Measurements from ENCODE around the gene MIEF1. TPM values are rescaled to one million over a fixed set of nuclear protein-coding genes. Genes with fewer than 3 reads are reported as not detected.

The MIEF1 gene
- total RNA-seq = 30.5 and 32.4 TPM in 2 replicates
- long read RNA-seq, full-length matches to known transcripts = 113 of 140 reads
- long read RNA-seq, partial matches to known transcripts = 6 of 140 reads
- long read RNA-seq, other reads (novel, unspliced or antisense) = 21 of 140 reads

DNA sequence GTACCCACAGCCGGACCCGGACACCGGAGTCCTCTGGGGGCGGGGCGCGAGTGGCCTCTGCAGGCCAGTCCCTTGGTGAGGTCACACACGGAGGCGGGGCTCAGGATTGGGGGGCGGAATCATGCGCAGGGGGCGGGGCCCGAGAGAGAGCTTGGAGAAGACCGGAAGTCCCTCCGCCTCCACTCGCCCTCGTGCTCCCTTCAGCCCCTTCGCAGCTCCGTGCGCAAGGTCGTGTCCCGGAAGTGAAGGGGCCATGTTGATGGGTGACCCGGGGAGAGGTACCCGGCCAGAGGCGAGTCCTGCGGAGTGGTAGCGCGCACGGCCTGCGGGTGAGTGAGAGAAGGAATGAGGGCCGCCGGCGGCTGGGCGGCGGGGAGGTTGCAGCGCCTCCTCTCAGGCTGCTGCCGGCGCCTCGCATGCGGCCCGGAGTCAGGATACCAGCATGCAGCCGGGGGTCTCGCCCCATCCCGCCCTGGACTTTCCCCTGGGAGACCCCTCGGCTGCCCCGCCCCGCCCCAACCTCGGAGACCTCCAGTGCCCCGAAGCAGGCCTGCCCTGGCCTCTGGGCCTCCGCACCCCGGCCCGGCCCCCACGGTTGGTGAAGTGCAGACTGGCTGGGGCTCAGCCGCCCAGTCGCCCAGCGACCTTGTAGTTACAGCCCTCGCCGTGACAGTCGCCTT lies at the start of gene MIEF1:
Gene MIEF1, plus strand, starts transcription at position 182 of the 680 bp plus-strand sequence. CDS start 9,005 bp downstream, outside the sequence.
- H3K9me3 Mint-ChIP-seq (ENCODE audit: low read depth) = no peaks in the 10 kb centered on the region
- H3K36me3 Mint-ChIP-seq (ENCODE audit: insufficient read depth) = peaks cover 11% of the 10 kb centered on the region
- H3K4me3 Mint-ChIP-seq (ENCODE audit: low read depth) = peak within 1 kb of the TSS; percentile 90
- peaks cover 21% of the 10 kb centered on the region for H3K4me1 Mint-ChIP-seq (ENCODE audit: low read depth)
- no peaks in the 10 kb centered on the region for H3K27me3 Mint-ChIP-seq
- DNase-seq (ENCODE audit: low spot score, unreplicated experiment) = peak; percentile 95
- no peak for TF ChIP-seq CTCF (IDR thresholded peaks at IDR 0.05; ENCODE audit: unreplicated experiment)
- peak within 1 kb of the TSS; percentile 94 for H3K27ac Mint-ChIP-seq

- no peak for DNase-seq (ENCODE audit: low spot score, unreplicated experiment)
- Mint-ChIP-seq H3K27ac (no peak overlapping the region), H3K27me3 (peaks cover 11% of the 10 kb centered on the region), H3K9me3 (ENCODE audit: low read depth) (no peaks in the 10 kb centered on the region), H3K4me1 (ENCODE audit: low read depth) (peaks cover 17% of the 10 kb centered on the region), H3K36me3 (ENCODE audit: insufficient read depth) (no peaks in the 10 kb centered on the region), H3K4me3 (ENCODE audit: low read depth) (no peak overlapping the region)
- no peak for TF ChIP-seq CTCF (IDR thresholded peaks at IDR 0.05; ENCODE audit: unreplicated experiment)
Observed at GRCh38 chr22:39452740-39453040, 49.4 kb upstream of the MIEF1 start.

GRCh38 chr22:39453765-39454378 lies 48.2 kb upstream of the MIEF1 start:
- no peaks in the 10 kb centered on the region for H3K9me3 Mint-ChIP-seq (ENCODE audit: low read depth)
- H3K4me1 Mint-ChIP-seq (ENCODE audit: low read depth) = peaks cover 22% of the 10 kb centered on the region
- DNase-seq (ENCODE audit: low spot score, unreplicated experiment) = no peak
- TF ChIP-seq CTCF (IDR thresholded peaks at IDR 0.05; ENCODE audit: unreplicated experiment) = no peak
- H3K4me3 Mint-ChIP-seq (ENCODE audit: low read depth) = no peak overlapping the region
- peaks cover 11% of the 10 kb centered on the region for H3K27me3 Mint-ChIP-seq
- H3K36me3 Mint-ChIP-seq (ENCODE audit: insufficient read depth) = no peaks in the 10 kb centered on the region
- peak overlapping the region; percentile 77 for H3K27ac Mint-ChIP-seq

- TF ChIP-seq CTCF (IDR thresholded peaks at IDR 0.05; ENCODE audit: unreplicated experiment) = no peak
Observed at GRCh38 chr22:39454385-39454871, 47.7 kb upstream of the MIEF1 start.

GRCh38 chr22:39456522-39457197 lies 45.4 kb upstream of the MIEF1 start, which contains the start of gene MGAT3:
MGAT3 (plus strand) TSS chr22:39457012; CDS start chr22:39487348, 30,336 bp downstream.
- Mint-ChIP-seq H3K9me3 (ENCODE audit: low read depth) (no peaks in the 10 kb centered on the region), H3K27ac (peak within 1 kb of the TSS; percentile 37), H3K4me3 (ENCODE audit: low read depth) (peak within 1 kb of the TSS; percentile 79), H3K36me3 (ENCODE audit: insufficient read depth) (no peaks in the 10 kb centered on the region), H3K27me3 (peaks cover 6% of the 10 kb centered on the region), H3K4me1 (ENCODE audit: low read depth) (peaks cover 22% of the 10 kb centered on the region)
- TF ChIP-seq CTCF (IDR thresholded peaks at IDR 0.05; ENCODE audit: unreplicated experiment) = no peak
- DNase-seq (ENCODE audit: low spot score, unreplicated experiment) = no peak

More at GRCh38 chr22:39454385-39454871, 47.7 kb upstream of the MIEF1 start:
- no peak for DNase-seq (ENCODE audit: low spot score, unreplicated experiment)
- H3K36me3 Mint-ChIP-seq (ENCODE audit: insufficient read depth) = no peaks in the 10 kb centered on the region
- H3K4me1 Mint-ChIP-seq (ENCODE audit: low read depth) = peaks cover 22% of the 10 kb centered on the region
- peak overlapping the region; percentile 85 for H3K27ac Mint-ChIP-seq
- H3K27me3 Mint-ChIP-seq = peaks cover 11% of the 10 kb centered on the region
- H3K4me3 Mint-ChIP-seq (ENCODE audit: low read depth) = peak overlapping the region; percentile 32
- no peaks in the 10 kb centered on the region for H3K9me3 Mint-ChIP-seq (ENCODE audit: low read depth)
